Measurements from ENCODE around the gene COG8. TPM values are rescaled to one million over a fixed set of nuclear protein-coding genes. Genes with fewer than 3 reads are reported as not detected.
A peak's percentile ranks its signal among the peaks of the same experiment; 100 is the strongest.

The COG8 gene
- total and polyA plus RNA-seq, 2 experiments from 2014 or later: 28.9 to 52.4 TPM

GRCh38 chr16:69367980-69368379, 28.6 kb upstream of the COG8 start:
- Histone ChIP-seq H3K9ac (no peak overlapping the region), H3K4me2 (ENCODE audit: unreplicated experiment) (no peak overlapping the region), H3K27me3 (replicated peaks; ENCODE audit: insufficient read depth) (no peaks in the 10 kb centered on the region), H3K27ac (0 out of 2 replicates have a peak overlapping the region, but pooled peaks have one; percentile 23), H3K9me3 (ENCODE audit: low read depth) (no peaks in the 10 kb centered on the region), H3K36me3 (ENCODE audit: low read depth) (peaks cover 58% of the 10 kb centered on the region), H3K79me2 (ENCODE audit: insufficient read depth) (peaks cover 28% of the 10 kb centered on the region), H3F3A (ENCODE audit: insufficient read depth) (0 out of 2 replicates have a peak, but pooled peaks cover 13% of the 10 kb centered on the region), H2AFZ (no peak overlapping the region), H3K9me2 (ENCODE audit: insufficient read depth) (no peaks in the 10 kb centered on the region), H4K20me1 (ENCODE audit: insufficient read depth) (no peaks in the 10 kb centered on the region), H3K4me3 (no peak overlapping the region), H3K4me1 (ENCODE audit: insufficient read depth) (no peaks in the 10 kb centered on the region)
- WGBS, 2 experiments (ENCODE audit: low coverage in 1 of 2, low lambda C conversion rate in 2 of 2, missing lambda C conversion rate in 2 of 2): 55 to 63% methylated on average over 7 of the region's 7 CpGs
- TF ChIP-seq EZH2 (IDR thresholded peaks at IDR 0.05; ENCODE audit: insufficient read depth, poor library complexity, severe bottlenecking) (no peak), EZH2phosphoT487 (IDR thresholded peaks at IDR 0.05; ENCODE audit: insufficient read depth, low read depth) (no peak)
- in situ Hi-C loops (cut with MboI): no loop called here
- peak; percentile 32 for DNase-seq

- Histone ChIP-seq H3K4me1 (ENCODE audit: insufficient read depth) (no peaks in the 10 kb centered on the region), H3K27ac (peak overlapping the region; percentile 16; the same call in 1 of the 2 replicates), H3F3A (ENCODE audit: insufficient read depth) (0 out of 2 replicates have a peak, but pooled peaks cover 13% of the 10 kb centered on the region), H4K20me1 (ENCODE audit: insufficient read depth) (no peaks in the 10 kb centered on the region), H3K9ac (no peak overlapping the region), H2AFZ (no peak overlapping the region), H3K4me2 (ENCODE audit: unreplicated experiment) (no peak overlapping the region), H3K79me2 (ENCODE audit: insufficient read depth) (peaks cover 13% of the 10 kb centered on the region; the same call in 1 of the 2 replicates), H3K9me3 (ENCODE audit: low read depth) (no peaks in the 10 kb centered on the region), H3K4me3 (no peak overlapping the region), H3K27me3 (replicated peaks; ENCODE audit: insufficient read depth) (no peaks in the 10 kb centered on the region), H3K9me2 (ENCODE audit: insufficient read depth) (no peaks in the 10 kb centered on the region), H3K36me3 (ENCODE audit: low read depth) (peaks cover 51% of the 10 kb centered on the region)
- TF ChIP-seq EZH2phosphoT487 (IDR thresholded peaks at IDR 0.05; ENCODE audit: insufficient read depth, low read depth): no peak
- no peak for TF ChIP-seq EZH2 (IDR thresholded peaks at IDR 0.05; ENCODE audit: insufficient read depth, poor library complexity, severe bottlenecking)
- in situ Hi-C loops (cut with MboI): no loop called here
- no peak for DNase-seq
- 96 to 98% methylated on average over 7 of the region's 7 CpGs for WGBS, 2 experiments (ENCODE audit: low coverage in 1 of 2, low lambda C conversion rate in 2 of 2, missing lambda C conversion rate in 2 of 2)
Measured at GRCh38 chr16:69366431-69366830, 27.1 kb upstream of the COG8 start.

GRCh38 chr16:69365901-69366300, 26.5 kb upstream of the COG8 start:
- Histone ChIP-seq H3F3A (ENCODE audit: insufficient read depth) (0 out of 2 replicates have a peak, but pooled peaks cover 13% of the 10 kb centered on the region), H3K27ac (peak overlapping the region; percentile 16; the same call in 1 of the 2 replicates), H4K20me1 (ENCODE audit: insufficient read depth) (no peaks in the 10 kb centered on the region), H3K4me3 (no peak overlapping the region), H3K4me2 (ENCODE audit: unreplicated experiment) (no peak overlapping the region), H3K9ac (no peak overlapping the region), H3K4me1 (ENCODE audit: insufficient read depth) (no peaks in the 10 kb centered on the region), H3K36me3 (ENCODE audit: low read depth) (peaks cover 51% of the 10 kb centered on the region), H2AFZ (no peak overlapping the region), H3K27me3 (replicated peaks; ENCODE audit: insufficient read depth) (no peaks in the 10 kb centered on the region), H3K9me3 (ENCODE audit: low read depth) (no peaks in the 10 kb centered on the region), H3K79me2 (ENCODE audit: insufficient read depth) (peaks cover 13% of the 10 kb centered on the region; the same call in 1 of the 2 replicates), H3K9me2 (ENCODE audit: insufficient read depth) (no peaks in the 10 kb centered on the region)
- peak; percentile 41 for DNase-seq
- in situ Hi-C loops (cut with MboI): no loop called here
- TF ChIP-seq EZH2 (IDR thresholded peaks at IDR 0.05; ENCODE audit: insufficient read depth, poor library complexity, severe bottlenecking): no peak
- no peak for TF ChIP-seq EZH2phosphoT487 (IDR thresholded peaks at IDR 0.05; ENCODE audit: insufficient read depth, low read depth)
- WGBS, 2 experiments (ENCODE audit: low coverage in 1 of 2, low lambda C conversion rate in 2 of 2, missing lambda C conversion rate in 2 of 2): 40 to 52% methylated on average over 2 of the region's 2 CpGs

GRCh38 chr16:69364088-69364487, 24.7 kb upstream of the COG8 start:
- H2AFZ ChIP-seq: no peak overlapping the region
- 0 out of 2 replicates have a peak, but pooled peaks cover 8% of the 10 kb centered on the region for H3F3A ChIP-seq (ENCODE audit: insufficient read depth)
- H3K27ac ChIP-seq: no peak overlapping the region
- no peak overlapping the region for H3K4me2 ChIP-seq (ENCODE audit: unreplicated experiment)
- no peak for DNase-seq
- WGBS, 2 experiments (ENCODE audit: low coverage in 1 of 2, low lambda C conversion rate in 2 of 2, missing lambda C conversion rate in 2 of 2): 100% methylated on average over 2 of the region's 2 CpGs
- no peaks in the 10 kb centered on the region for H3K9me3 ChIP-seq (ENCODE audit: low read depth)
- no peaks in the 10 kb centered on the region for H4K20me1 ChIP-seq (ENCODE audit: insufficient read depth)
- no peaks in the 10 kb centered on the region for H3K9me2 ChIP-seq (ENCODE audit: insufficient read depth)
- H3K4me3 ChIP-seq: no peak overlapping the region
- in situ Hi-C loops (cut with MboI): no loop called here
- H3K79me2 ChIP-seq (ENCODE audit: insufficient read depth): peaks cover 13% of the 10 kb centered on the region; the same call in 1 of the 2 replicates
- H3K27me3 ChIP-seq (replicated peaks; ENCODE audit: insufficient read depth): no peaks in the 10 kb centered on the region
- TF ChIP-seq EZH2 (IDR thresholded peaks at IDR 0.05; ENCODE audit: insufficient read depth, poor library complexity, severe bottlenecking): no peak
- TF ChIP-seq EZH2phosphoT487 (IDR thresholded peaks at IDR 0.05; ENCODE audit: insufficient read depth, low read depth): no peak
- H3K4me1 ChIP-seq (ENCODE audit: insufficient read depth): no peaks in the 10 kb centered on the region
- H3K36me3 ChIP-seq (ENCODE audit: low read depth): peaks cover 33% of the 10 kb centered on the region; the same call in 1 of the 2 replicates
- H3K9ac ChIP-seq: no peak overlapping the region

All from GM23248 (cell line).